ENCODE results near the gene ADGRB2.

DNA sequence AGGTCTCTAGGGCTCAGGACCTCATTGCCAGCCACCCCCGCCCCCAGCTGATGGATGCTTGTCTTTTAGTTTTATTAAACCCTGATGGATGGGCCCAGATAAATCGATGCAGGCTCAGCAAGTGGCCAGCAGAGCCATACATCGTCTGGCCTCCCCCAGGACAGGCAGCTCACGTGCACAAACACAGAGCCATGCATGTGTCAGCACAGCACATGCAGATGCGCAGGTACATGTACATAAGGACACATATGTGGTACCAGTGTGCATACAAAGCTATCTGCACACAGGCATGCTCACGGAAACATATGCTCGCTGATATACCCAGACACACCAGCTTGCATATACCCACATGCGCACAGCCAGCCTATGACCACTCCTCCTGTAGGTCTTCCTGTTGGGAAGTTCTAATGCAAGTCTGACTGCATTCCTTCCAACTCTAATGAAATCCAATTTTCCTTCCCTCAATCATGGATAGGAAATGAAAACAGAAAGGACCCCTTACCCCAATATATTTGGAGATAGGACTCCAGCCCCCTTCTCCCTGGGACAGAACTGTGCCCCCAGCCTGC lies 61.2 kb downstream of the ADGRB2 start:
- TF ChIP-seq POLR2A (IDR thresholded peaks at IDR 0.05; ENCODE audit: low read length) (no peak), GATA1 (IDR thresholded peaks at IDR 0.05; ENCODE audit: low read depth, low read length) (no peak)
